Hepatocyte (in vitro differentiated cells): ENCODE data around the gene CGGBP1. TPM values are rescaled to one million over a fixed set of nuclear protein-coding genes. Genes with fewer than 3 reads are reported as not detected.
A peak's percentile ranks its signal among the peaks of the same experiment; 100 is the strongest.

ENCODE experiments used
- DNase-seq: peaks from one replicate; pipeline ENCODE4 v3.0.0-alpha.2; 2016; ENCODE audit warnings: low spot score
- H2AFZ ChIP-seq: fragments of 200-600 bp; sonication (generic); 2 replicates; pipeline ENCODE4 v1.6.0; 2016; ENCODE audit warnings: antibody characterized with exemption, mild to moderate bottlenecking
- H3K27ac ChIP-seq: fragments of 200-600 bp; sonication (generic); 2 replicates; pipeline ENCODE4 v1.5.1; 2016; ENCODE audit warnings: mild to moderate bottlenecking
- H3K27me3 ChIP-seq: fragments of 200-600 bp; sonication (generic); 2 replicates; pipeline ENCODE4 v1.6.1; 2016
- H3K36me3 ChIP-seq: fragments of 200-600 bp; sonication (generic); replicated peaks from 2 replicates; pipeline ENCODE4 v1.5.1; 2016; ENCODE audit warnings: low read depth; ENCODE audit not compliant: insufficient read depth
- H3K4me1 ChIP-seq: fragments of 200-600 bp; sonication (generic); 2 replicates; pipeline ENCODE4 v1.5.1; 2016; ENCODE audit warnings: mild to moderate bottlenecking, moderate library complexity; ENCODE audit not compliant: insufficient read depth
- H3K4me2 ChIP-seq: fragments of 200-600 bp; sonication (generic); 2 replicates; pipeline ENCODE4 v1.6.0; 2016
- H3K4me3 ChIP-seq: fragments of 200-600 bp; sonication (generic); 2 replicates; pipeline ENCODE4 v1.5.1; 2016; ENCODE audit warnings: mild to moderate bottlenecking
- H3K79me2 ChIP-seq: fragments of 200-600 bp; sonication (generic); 2 replicates; pipeline ENCODE4 v1.6.0; 2017; ENCODE audit warnings: mild to moderate bottlenecking
- H3K9me2 ChIP-seq: fragments of 200-600 bp; sonication (generic); replicated peaks from 2 replicates; pipeline ENCODE4 v1.6.0; 2017; ENCODE audit warnings: mild to moderate bottlenecking; ENCODE audit not compliant: insufficient read depth
- H3K9me3 ChIP-seq: fragments of 200-600 bp; sonication (generic); 2 replicates; pipeline ENCODE4 v1.5.1; 2016; ENCODE audit warnings: low read depth, mild to moderate bottlenecking
- H4K20me1 ChIP-seq: fragments of 200-600 bp; sonication (generic); 2 replicates; pipeline ENCODE4 v1.6.0; 2016; ENCODE audit warnings: mild to moderate bottlenecking; ENCODE audit not compliant: insufficient read depth, poor library complexity, severe bottlenecking
- CTCF ChIP-seq: fragments of 200-600 bp; sonication (generic); IDR thresholded peaks from 2 replicates; pipeline ENCODE4 v1.5.1; 2016; ENCODE audit warnings: antibody characterized with exemption, mild to moderate bottlenecking; ENCODE audit not compliant: poor library complexity
- EZH2 ChIP-seq: fragments of 200-600 bp; sonication (generic); IDR thresholded peaks from 2 replicates; pipeline ENCODE4 v1.6.1; 2016; ENCODE audit warnings: antibody characterized with exemption, mild to moderate bottlenecking, borderline replicate concordance
- EZH2phosphoT487 ChIP-seq: fragments of 200-600 bp; sonication (generic); IDR thresholded peaks from one replicate; pipeline ENCODE4 v1.6.1; 2018; ENCODE audit warnings: antibody characterized with exemption, mild to moderate bottlenecking, low read depth, moderate library complexity; ENCODE audit not compliant: unreplicated experiment, severe bottlenecking
- WGBS: methylation state at CpG from one replicate; pipeline ENCODE4 v1.1.6; 2016; ENCODE audit warnings: low lambda C conversion rate; ENCODE audit errors: missing lambda C conversion rate; 5-methylcytosine and 5-hydroxymethylcytosine counted together
- polyA plus RNA-seq: library from polyadenylated mRNA; unstranded; fragments of >200 nt; fragmentation: Nextera tagmentation; extraction: Ambion mirVana; gene quantifications from 2 replicates; pipeline ENCODE4 v1.2.1, GENCODE V29; 2016
- total RNA-seq: library from RNA; depleted of rRNA; stranded (reverse); fragments of >200 nt; gene quantifications from 2 replicates; pipeline ENCODE4 v1.2.3, GENCODE V29; 2014

CGGBP1 gene
- total and polyA plus RNA-seq, 2 experiments from 2014 or later = 46.6 to 75.9 TPM

DNA sequence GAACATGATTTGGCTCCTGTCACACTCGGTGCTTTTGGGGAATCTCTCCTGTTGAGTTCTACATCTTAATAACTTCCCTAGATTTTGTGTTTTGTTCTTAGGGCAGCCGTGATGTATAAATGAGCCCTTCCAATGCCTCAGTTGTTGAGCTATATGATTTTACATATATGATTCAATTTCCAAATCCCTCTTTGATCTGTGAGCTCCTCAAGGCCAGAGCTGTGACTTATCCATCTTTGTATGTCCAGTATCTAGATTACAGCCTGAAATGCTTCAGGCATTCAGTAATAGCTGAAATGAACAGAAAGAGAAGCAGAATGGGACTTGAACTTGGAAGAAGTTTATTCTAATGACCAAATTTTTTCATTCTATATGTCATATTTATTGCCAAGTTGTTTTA lies 26.6 kb downstream of the CGGBP1 start:
- WGBS = 90% methylated on average over 2 of the region's 2 CpGs

GRCh38 chr3:88031642-88032077 lies 27.1 kb downstream of the CGGBP1 start:
- Histone ChIP-seq H3K9me3 (no peaks in the 10 kb centered on the region), H3K27me3 (no peaks in the 10 kb centered on the region), H3K79me2 (no peaks in the 10 kb centered on the region), H2AFZ (peak overlapping the region; percentile 86), H3K27ac (peak overlapping the region; percentile 32), H4K20me1 (no peaks in the 10 kb centered on the region), H3K9me2 (no peaks in the 10 kb centered on the region), H3K4me3 (peak overlapping the region; percentile 15), H3K36me3 (no peaks in the 10 kb centered on the region), H3K4me2 (peak overlapping the region; percentile 70), H3K4me1 (no peaks in the 10 kb centered on the region)
- 54% methylated on average over 1 of the region's 1 CpG for WGBS
- no peak for DNase-seq
- no peak for TF ChIP-seq EZH2phosphoT487
- TF ChIP-seq CTCF = no peak
- TF ChIP-seq EZH2 = no peak

More for the DNA sequence above, 26.6 kb downstream of the CGGBP1 start:
- no peaks in the 10 kb centered on the region for H3K27me3 ChIP-seq
- no peaks in the 10 kb centered on the region for H3K36me3 ChIP-seq
- peak overlapping the region; percentile 32 for H3K27ac ChIP-seq
- no peaks in the 10 kb centered on the region for H3K9me2 ChIP-seq
- peak overlapping the region; percentile 70 for H3K4me2 ChIP-seq
- H4K20me1 ChIP-seq = no peaks in the 10 kb centered on the region
- no peaks in the 10 kb centered on the region for H3K4me1 ChIP-seq
- no peaks in the 10 kb centered on the region for H3K79me2 ChIP-seq
- H2AFZ ChIP-seq = peak overlapping the region; percentile 86
- no peak overlapping the region for H3K4me3 ChIP-seq
- no peak for TF ChIP-seq EZH2phosphoT487
- TF ChIP-seq CTCF = no peak
- TF ChIP-seq EZH2 = no peak
- no peak for DNase-seq
- H3K9me3 ChIP-seq = no peaks in the 10 kb centered on the region

DNA sequence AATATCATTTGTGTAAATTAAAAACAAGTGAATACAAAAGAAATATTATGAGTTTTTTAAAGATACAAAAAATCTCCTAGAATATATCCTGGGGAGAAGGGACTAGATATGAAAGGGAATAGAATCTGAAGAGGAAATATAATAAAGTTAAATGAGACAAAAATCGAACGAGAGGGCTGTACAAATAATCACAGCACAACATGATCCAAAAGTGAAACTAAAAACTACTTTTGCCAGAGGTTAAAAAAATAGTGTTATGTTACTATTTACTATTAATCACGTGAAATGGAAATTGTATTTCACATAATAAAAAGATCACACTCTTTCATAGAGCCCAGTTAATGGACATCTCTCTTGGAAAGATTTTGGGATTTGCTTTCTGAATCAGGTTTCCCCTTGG lies 28.6 kb downstream of the CGGBP1 start:
- Histone ChIP-seq H3K27ac (no peak overlapping the region), H3K4me2 (no peak overlapping the region), H3K36me3 (no peaks in the 10 kb centered on the region), H2AFZ (no peak overlapping the region), H3K9me3 (no peaks in the 10 kb centered on the region), H3K79me2 (no peaks in the 10 kb centered on the region), H3K27me3 (no peaks in the 10 kb centered on the region), H3K4me3 (no peak overlapping the region), H3K9me2 (no peaks in the 10 kb centered on the region), H4K20me1 (no peaks in the 10 kb centered on the region), H3K4me1 (no peaks in the 10 kb centered on the region)
- 89% methylated on average over 3 of the region's 3 CpGs for WGBS
- TF ChIP-seq EZH2 = no peak
- no peak for TF ChIP-seq EZH2phosphoT487
- no peak for TF ChIP-seq CTCF
- no peak for DNase-seq

DNA sequence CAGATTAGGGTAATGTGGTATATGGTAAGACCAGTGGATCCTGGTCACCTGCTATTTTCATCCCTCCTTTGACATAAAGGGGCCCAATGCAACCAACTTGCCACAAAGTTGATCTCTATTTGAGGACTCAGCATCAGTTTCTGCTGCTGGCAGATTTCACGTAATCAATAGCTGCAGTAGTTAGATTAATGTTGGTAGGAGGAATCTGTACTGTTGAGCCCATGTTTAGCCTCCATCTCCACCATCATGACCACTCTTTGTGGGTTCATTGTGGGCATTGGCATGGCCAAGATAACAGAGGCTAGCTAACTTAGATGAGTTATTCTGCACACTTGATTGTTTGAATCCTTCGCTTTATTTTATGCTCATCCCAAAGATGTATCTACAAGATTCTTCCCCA lies 29.9 kb downstream of the CGGBP1 start:
- Histone ChIP-seq H3K9me2 (no peaks in the 10 kb centered on the region), H3K79me2 (no peaks in the 10 kb centered on the region), H3K27ac (no peak overlapping the region), H3K27me3 (no peaks in the 10 kb centered on the region), H2AFZ (no peak overlapping the region), H3K4me2 (no peak overlapping the region), H3K36me3 (no peaks in the 10 kb centered on the region), H3K9me3 (no peaks in the 10 kb centered on the region), H3K4me3 (no peak overlapping the region), H3K4me1 (no peaks in the 10 kb centered on the region), H4K20me1 (no peaks in the 10 kb centered on the region)
- DNase-seq = no peak
- 88% methylated on average over 2 of the region's 2 CpGs for WGBS
- TF ChIP-seq EZH2 (no peak), CTCF (no peak), EZH2phosphoT487 (no peak)
